A673 (cell line): ENCODE measurements around the gene MIDN. TPM values are rescaled to one million over a fixed set of nuclear protein-coding genes. Genes with fewer than 3 reads are reported as not detected.

ENCODE experiments used
- BruUV-seq: library from RNA; stranded (reverse); fragments of 400-500 nt; replicated peaks from 2 replicates; lab custom pipeline; 2021; lab: Mats Ljungman, UMichigan
- CTCF ChIA-PET: fragments of 300-600 bp; sonication (Branson Sonifier 250); formaldehyde crosslinking; loops from one replicate; lab custom pipeline; 2022; ENCODE audit warnings: antibody characterized with exemption; lab: Charles Lee
- POLR2A ChIA-PET: fragments of 300-600 bp; sonication (Branson Sonifier 250); formaldehyde crosslinking; loops from one replicate; lab custom pipeline; 2022; ENCODE audit warnings: antibody characterized with exemption; ENCODE audit not compliant: low non-redundant PET; lab: Charles Lee
- DNase-seq: peaks from one replicate; pipeline ENCODE4 v3.0.0-alpha.2; 2015; ENCODE audit warnings: low spot score
- H3K27ac ChIP-seq: fragments of 200-600 bp; sonication (generic); 2 replicates; pipeline ENCODE4 v1.5.1; 2016; ENCODE audit warnings: mixed run types, low read depth, mild to moderate bottlenecking, mixed read lengths, antibody characterized with exemption, low read length; ENCODE audit not compliant: poor library complexity, severe bottlenecking
- H3K27me3 ChIP-seq: fragments of 200-600 bp; sonication (generic); replicated peaks from 2 replicates; pipeline ENCODE4 v1.6.1; 2017; ENCODE audit warnings: mixed run types, low read depth, mild to moderate bottlenecking, mixed read lengths, antibody characterized with exemption, low read length; ENCODE audit not compliant: insufficient read depth, poor library complexity
- H3K36me3 ChIP-seq: fragments of 200-600 bp; sonication (generic); 2 replicates; pipeline ENCODE4 v1.6.1; 2016; ENCODE audit warnings: mixed run types, mild to moderate bottlenecking, mixed read lengths, antibody characterized with exemption, low read length; ENCODE audit not compliant: insufficient read depth, poor library complexity, severe bottlenecking
- H3K4me1 ChIP-seq: fragments of 200-600 bp; sonication (generic); 2 replicates; pipeline ENCODE4 v1.6.1; 2017; ENCODE audit warnings: mixed run types, mild to moderate bottlenecking, mixed read lengths, antibody characterized with exemption, low read length; ENCODE audit not compliant: insufficient read depth, poor library complexity, severe bottlenecking
- H3K4me3 ChIP-seq: fragments of 200-600 bp; sonication (generic); 2 replicates; pipeline ENCODE4 v1.5.1; 2016; ENCODE audit warnings: low read depth, mixed run types, mild to moderate bottlenecking, mixed read lengths, low read length; ENCODE audit not compliant: poor library complexity, severe bottlenecking
- H3K9me3 ChIP-seq: fragments of 200-600 bp; sonication (generic); 2 replicates; pipeline ENCODE4 v1.6.1; 2016; ENCODE audit warnings: mixed run types, low read depth, mild to moderate bottlenecking, mixed read lengths, antibody characterized with exemption, low read length; ENCODE audit not compliant: poor library complexity, severe bottlenecking
- CTCF ChIP-seq: fragments of 300-800, 200-600 bp; sonication (generic); conservative IDR thresholded peaks from 2 replicates; pipeline ENCODE4 v1.5.1; 2017; ENCODE audit warnings: low read depth, mild to moderate bottlenecking, antibody characterized with exemption, low read length, moderate library complexity, mixed read lengths
- EZH2 ChIP-seq: fragments of 200-600 bp; sonication (generic); IDR thresholded peaks from 2 replicates; pipeline ENCODE4 v1.6.1; 2017; ENCODE audit warnings: borderline replicate concordance, low read depth, mild to moderate bottlenecking, mixed read lengths, antibody characterized with exemption, low read length; ENCODE audit not compliant: poor library complexity, severe bottlenecking
- intact Hi-C: fragments of 100-400 bp; cut with micrococcal nuclease; formaldehyde crosslinking; loops from one replicate; pipeline ENCODE4 v1.10.0; 2022; ENCODE audit not compliant: unreplicated experiment
- total RNA-seq: library from RNA; stranded (reverse); gene quantifications from 2 replicates; pipeline ENCODE4 v1.2.3, GENCODE V29; 2021

MIDN gene
- total RNA-seq, 1 experiment from 2014 or later = 169 TPM

GRCh38 chr19:1307755-1308303 lies 59.4 kb downstream of the MIDN start:
- H3K36me3 ChIP-seq = no peaks in the 10 kb centered on the region
- no peak for TF ChIP-seq CTCF
- no peak for TF ChIP-seq EZH2

GRCh38 chr19:1308718-1309117 lies 60.3 kb downstream of the MIDN start:
- Histone ChIP-seq H3K4me3 (no peak overlapping the region), H3K9me3 (no peaks in the 10 kb centered on the region), H3K4me1 (no peaks in the 10 kb centered on the region), H3K27me3 (no peaks in the 10 kb centered on the region), H3K36me3 (no peaks in the 10 kb centered on the region), H3K27ac (no peak overlapping the region)
- TF ChIP-seq CTCF = no peak
- ChIA-PET POLR2A (no interaction called here), CTCF (no interaction called here)
- BruUV-seq = no TSS peak
- no peak for DNase-seq
- intact Hi-C loops = no loop called here

More at GRCh38 chr19:1307755-1308303, 59.4 kb downstream of the MIDN start:
- intact Hi-C loops = no loop called here
- CTCF ChIA-PET = no interaction called here
- Histone ChIP-seq H3K4me3 (no peak overlapping the region), H3K27ac (no peak overlapping the region), H3K9me3 (no peaks in the 10 kb centered on the region), H3K27me3 (no peaks in the 10 kb centered on the region), H3K4me1 (no peaks in the 10 kb centered on the region)
- no TSS peak for BruUV-seq
- DNase-seq = no peak
- POLR2A ChIA-PET = no interaction called here

Other genes starting within 250 kb of the MIDN start
- gene GRIN3B, start 248.2 kb upstream of the MIDN start, total RNA-seq = not detected in 2 replicates
- 151 and 170 TPM in 2 replicates for gene TMEM259, start 227.5 kb upstream of the MIDN start, total RNA-seq
- not detected in 2 replicates for gene RNU6-2, start 227.1 kb upstream of the MIDN start, total RNA-seq
- gene CNN2, start 222.0 kb upstream of the MIDN start, total RNA-seq = 112 and 146 TPM in 2 replicates
- 12.0 and 21.2 TPM in 2 replicates for gene ABCA7, start 208.5 kb upstream of the MIDN start, total RNA-seq
- gene ARHGAP45, start 181.4 kb upstream of the MIDN start, total RNA-seq = 3.2 and 3.4 TPM in 2 replicates
- gene POLR2E, start 153.2 kb upstream of the MIDN start, total RNA-seq = 342 and 343 TPM in 2 replicates
- 368 and 435 TPM in 2 replicates for gene GPX4, start 144.6 kb upstream of the MIDN start, total RNA-seq
- 46.9 and 51.8 TPM in 2 replicates for gene SBNO2, start 74.3 kb upstream of the MIDN start, total RNA-seq
- 64.9 and 73.2 TPM in 2 replicates for gene STK11, start 42.8 kb upstream of the MIDN start, total RNA-seq
- 13.3 and 15.0 TPM in 2 replicates for gene CBARP, start 10.6 kb upstream of the MIDN start, total RNA-seq
- 237 and 250 TPM in 2 replicates for gene ATP5F1D, start 6.8 kb upstream of the MIDN start, total RNA-seq
- gene CIRBP, start 20.7 kb downstream of the MIDN start, total RNA-seq = 287 and 386 TPM in 2 replicates
- 69.4 and 88.6 TPM in 2 replicates for gene FAM174C, start 26.9 kb downstream of the MIDN start, total RNA-seq
- 0.64 and 0.68 TPM in 2 replicates for gene EFNA2, start 37.3 kb downstream of the MIDN start, total RNA-seq
- gene NDUFS7, start 135.3 kb downstream of the MIDN start, total RNA-seq = 101 and 111 TPM in 2 replicates
- 18.8 and 28.5 TPM in 2 replicates for gene GAMT, start 153.0 kb downstream of the MIDN start, total RNA-seq
- 222 and 229 TPM in 2 replicates for gene DAZAP1, start 159.0 kb downstream of the MIDN start, total RNA-seq
- 1,685 and 1,696 TPM in 2 replicates for gene RPS15, start 189.8 kb downstream of the MIDN start, total RNA-seq
- 1.3 and 1.9 TPM in 2 replicates for gene APC2, start 201.5 kb downstream of the MIDN start, total RNA-seq
- gene C19orf25, start 230.6 kb downstream of the MIDN start, total RNA-seq = 35.0 and 37.1 TPM in 2 replicates
- gene PCSK4, start 241.8 kb downstream of the MIDN start, total RNA-seq = 7.2 and 11.1 TPM in 2 replicates
- 4.7 and 6.8 TPM in 2 replicates for gene REEP6, start 242.6 kb downstream of the MIDN start, total RNA-seq